ENCODE data around the gene SLC7A1. TPM values are rescaled to one million over a fixed set of nuclear protein-coding genes. Genes with fewer than 3 reads are reported as not detected.

Gene SLC7A1
- total RNA-seq, 1 donor from 2014 or later, result 43.2 TPM

DNA sequence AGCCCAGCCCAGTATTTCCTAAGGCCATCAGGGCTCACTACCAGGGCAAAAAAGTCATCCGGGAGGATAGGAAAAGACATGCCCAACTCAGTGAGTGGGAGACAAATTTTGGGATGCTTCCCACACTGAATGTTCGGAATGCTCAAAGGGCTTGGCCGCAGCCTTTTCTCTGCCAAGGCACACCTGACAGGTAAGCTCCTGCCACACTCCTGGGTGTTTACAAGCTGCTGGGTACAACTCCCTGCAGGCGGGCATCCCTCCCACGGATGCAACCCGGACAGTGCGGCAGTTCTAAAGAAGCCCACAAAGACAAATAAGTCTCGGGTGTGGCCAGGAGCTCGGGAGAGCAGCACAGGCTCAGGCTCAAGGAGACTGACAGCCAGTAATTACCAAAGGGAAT, 28.1 kb downstream of the SLC7A1 start:
- DNase-seq (ENCODE audit: extremely low spot score in 2 of 2), result no peak
- intact Hi-C loops (cut with DNase I), result no loop called here
- peaks cover 31% of the 10 kb centered on the region for H3K4me1 ChIP-seq
- no peak overlapping the region for H3K27ac ChIP-seq
- H3K9me3 ChIP-seq, result no peaks in the 10 kb centered on the region
- no peaks in the 10 kb centered on the region for H3K36me3 ChIP-seq
- no peak overlapping the region for H3K4me3 ChIP-seq
- H3K27me3 ChIP-seq, result no peaks in the 10 kb centered on the region
- TF ChIP-seq POLR2A (IDR thresholded peaks at IDR 0.05), result no peak
- TF ChIP-seq POLR2AphosphoS5 (IDR thresholded peaks at IDR 0.05; ENCODE audit: insufficient read depth in 1 of 2, low read depth in 1 of 2), result peak in 1 of 2 donors; percentile 41

DNA sequence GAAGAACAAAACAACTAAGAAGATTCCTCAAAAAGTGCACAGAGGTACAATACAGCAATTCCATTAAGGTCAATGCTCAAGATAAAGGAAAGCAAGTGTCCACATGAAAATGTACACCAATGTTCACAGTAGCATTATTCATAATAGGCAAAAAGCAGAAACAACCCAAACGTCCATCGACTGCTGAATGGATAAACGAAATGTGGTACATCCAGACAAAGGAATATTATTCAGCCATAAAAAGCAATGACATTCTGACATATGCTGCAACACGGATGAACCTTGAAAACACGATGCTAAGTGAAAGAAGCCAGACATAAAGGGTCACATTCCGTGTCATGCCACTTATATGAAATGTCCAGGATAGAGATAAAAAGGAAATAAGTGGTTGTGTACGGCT, 29.3 kb downstream of the SLC7A1 start:
- H3K9me3 ChIP-seq, result no peaks in the 10 kb centered on the region
- H3K27me3 ChIP-seq, result no peaks in the 10 kb centered on the region
- no peak overlapping the region for H3K4me3 ChIP-seq
- intact Hi-C loops (cut with DNase I), result no loop called here
- no peaks in the 10 kb centered on the region for H3K36me3 ChIP-seq
- DNase-seq (ENCODE audit: extremely low spot score in 2 of 2), result no peak
- TF ChIP-seq, protein P1, sequence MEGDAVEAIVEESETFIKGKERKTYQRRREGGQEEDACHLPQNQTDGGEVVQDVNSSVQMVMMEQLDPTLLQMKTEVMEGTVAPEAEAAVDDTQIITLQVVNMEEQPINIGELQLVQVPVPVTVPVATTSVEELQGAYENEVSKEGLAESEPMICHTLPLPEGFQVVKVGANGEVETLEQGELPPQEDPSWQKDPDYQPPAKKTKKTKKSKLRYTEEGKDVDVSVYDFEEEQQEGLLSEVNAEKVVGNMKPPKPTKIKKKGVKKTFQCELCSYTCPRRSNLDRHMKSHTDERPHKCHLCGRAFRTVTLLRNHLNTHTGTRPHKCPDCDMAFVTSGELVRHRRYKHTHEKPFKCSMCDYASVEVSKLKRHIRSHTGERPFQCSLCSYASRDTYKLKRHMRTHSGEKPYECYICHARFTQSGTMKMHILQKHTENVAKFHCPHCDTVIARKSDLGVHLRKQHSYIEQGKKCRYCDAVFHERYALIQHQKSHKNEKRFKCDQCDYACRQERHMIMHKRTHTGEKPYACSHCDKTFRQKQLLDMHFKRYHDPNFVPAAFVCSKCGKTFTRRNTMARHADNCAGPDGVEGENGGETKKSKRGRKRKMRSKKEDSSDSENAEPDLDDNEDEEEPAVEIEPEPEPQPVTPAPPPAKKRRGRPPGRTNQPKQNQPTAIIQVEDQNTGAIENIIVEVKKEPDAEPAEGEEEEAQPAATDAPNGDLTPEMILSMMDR (IDR thresholded peaks at IDR 0.05), result no peak
- TF ChIP-seq POLR2A (IDR thresholded peaks at IDR 0.05) (no peak), POLR2AphosphoS5 (IDR thresholded peaks at IDR 0.05; ENCODE audit: insufficient read depth in 1 of 2, low read depth in 1 of 2) (no peak)
- H3K4me1 ChIP-seq, result peaks cover 24% of the 10 kb centered on the region
- no peak overlapping the region for H3K27ac ChIP-seq

DNA sequence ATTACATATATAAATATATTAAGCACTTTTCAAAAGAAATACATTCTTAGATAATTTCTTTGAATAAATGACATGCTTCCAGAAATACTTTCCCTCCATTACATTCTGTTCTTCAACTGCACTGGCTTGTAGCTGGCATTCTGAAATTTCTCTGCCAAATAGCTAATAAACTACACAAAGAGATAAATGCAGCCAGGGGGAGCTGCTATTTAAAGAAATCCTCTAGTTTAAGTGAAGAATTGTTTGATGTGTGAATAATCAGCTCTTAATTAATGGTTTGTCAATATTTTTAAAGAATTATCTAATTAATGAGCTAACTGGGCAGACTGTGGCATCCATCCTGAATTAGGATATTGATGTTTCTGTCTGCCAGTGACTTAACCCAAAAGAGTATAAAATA, 30.7 kb downstream of the SLC7A1 start:
- TF ChIP-seq POLR2AphosphoS5 (IDR thresholded peaks at IDR 0.05; ENCODE audit: insufficient read depth in 1 of 2, low read depth in 1 of 2) (no peak), POLR2A (IDR thresholded peaks at IDR 0.05) (no peak)
- TF ChIP-seq, protein P1 (IDR thresholded peaks at IDR 0.05), result no peak
- intact Hi-C loops (cut with DNase I), result no loop called here
- H3K27ac ChIP-seq, result no peak overlapping the region

DNA sequence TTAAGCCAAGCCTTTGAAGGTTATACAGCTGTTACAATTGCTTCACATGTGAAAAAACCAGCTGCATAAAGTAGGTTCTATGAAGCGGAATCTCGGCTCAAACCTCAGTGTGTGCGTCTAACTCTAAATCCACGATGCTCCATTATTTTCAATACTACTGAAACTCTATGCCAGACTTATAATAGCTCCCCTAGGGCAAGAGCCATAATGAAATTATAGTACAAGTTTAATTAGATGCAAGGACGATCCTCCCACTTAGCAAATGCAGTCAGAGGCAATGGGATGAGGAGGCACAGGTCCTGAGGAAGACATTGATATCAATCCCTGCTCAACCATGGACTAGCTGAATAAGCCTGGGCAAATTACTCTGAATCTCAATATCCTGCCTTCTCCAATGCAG, 31.1 kb downstream of the SLC7A1 start:
- intact Hi-C loops (cut with DNase I), result no loop called here
- H3K4me1 ChIP-seq, result peaks cover 12% of the 10 kb centered on the region
- H3K27ac ChIP-seq, result no peak overlapping the region
- no peak overlapping the region for H3K4me3 ChIP-seq
- TF ChIP-seq POLR2AphosphoS5 (IDR thresholded peaks at IDR 0.05; ENCODE audit: insufficient read depth in 1 of 2, low read depth in 1 of 2) (no peak), POLR2A (IDR thresholded peaks at IDR 0.05) (no peak)
- TF ChIP-seq, protein P1 (IDR thresholded peaks at IDR 0.05), result no peak
- H3K36me3 ChIP-seq, result no peaks in the 10 kb centered on the region
- H3K27me3 ChIP-seq, result no peaks in the 10 kb centered on the region
- no peak for DNase-seq (ENCODE audit: extremely low spot score in 2 of 2)
- no peaks in the 10 kb centered on the region for H3K9me3 ChIP-seq

More for the DNA sequence above, 30.7 kb downstream of the SLC7A1 start:
- Histone ChIP-seq H3K9me3 (no peaks in the 10 kb centered on the region), H3K4me3 (no peak overlapping the region), H3K27me3 (no peaks in the 10 kb centered on the region), H3K36me3 (no peaks in the 10 kb centered on the region), H3K4me1 (peaks cover 16% of the 10 kb centered on the region)
- no peak for DNase-seq (ENCODE audit: extremely low spot score in 2 of 2)

DNA sequence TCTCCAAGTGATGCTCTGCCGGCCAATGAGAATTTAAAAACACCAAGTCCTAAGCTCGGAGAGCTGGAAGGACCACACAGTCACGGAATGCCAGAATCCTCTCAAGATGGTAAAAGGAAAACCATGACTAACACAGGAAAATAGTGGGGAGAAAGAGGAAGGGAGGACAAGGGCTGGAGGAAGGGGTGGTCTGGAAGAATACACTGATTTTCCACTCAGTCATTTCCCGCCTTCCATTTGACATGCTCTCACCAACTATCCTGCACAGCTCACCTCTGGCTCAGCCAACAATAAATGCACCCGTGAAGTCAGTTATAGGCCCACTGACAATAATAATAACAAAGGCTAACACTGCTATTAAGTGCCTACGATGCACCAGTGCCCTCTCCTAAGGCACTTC, 31.5 kb downstream of the SLC7A1 start:
- no peak overlapping the region for H3K4me3 ChIP-seq
- H3K9me3 ChIP-seq, result no peaks in the 10 kb centered on the region
- no peak overlapping the region for H3K27ac ChIP-seq
- no peak for TF ChIP-seq POLR2AphosphoS5 (IDR thresholded peaks at IDR 0.05; ENCODE audit: insufficient read depth in 1 of 2, low read depth in 1 of 2)
- TF ChIP-seq POLR2A (IDR thresholded peaks at IDR 0.05), result no peak
- TF ChIP-seq, protein P1 (IDR thresholded peaks at IDR 0.05), result no peak
- no peak for DNase-seq (ENCODE audit: extremely low spot score in 2 of 2)
- H3K36me3 ChIP-seq, result no peaks in the 10 kb centered on the region
- peaks cover 8% of the 10 kb centered on the region for H3K4me1 ChIP-seq
- no peaks in the 10 kb centered on the region for H3K27me3 ChIP-seq
- intact Hi-C loops (cut with DNase I), result no loop called here

Measured in vagina (tissue), 2 donors.